ENCODE results near the gene FKBP6.
"Not testable (repeated sequence)": the region's sequence is repeated elsewhere in the genome, so short reads cannot be mapped to it uniquely, and the experiment has no call there.

The FKBP6 gene

DNA sequence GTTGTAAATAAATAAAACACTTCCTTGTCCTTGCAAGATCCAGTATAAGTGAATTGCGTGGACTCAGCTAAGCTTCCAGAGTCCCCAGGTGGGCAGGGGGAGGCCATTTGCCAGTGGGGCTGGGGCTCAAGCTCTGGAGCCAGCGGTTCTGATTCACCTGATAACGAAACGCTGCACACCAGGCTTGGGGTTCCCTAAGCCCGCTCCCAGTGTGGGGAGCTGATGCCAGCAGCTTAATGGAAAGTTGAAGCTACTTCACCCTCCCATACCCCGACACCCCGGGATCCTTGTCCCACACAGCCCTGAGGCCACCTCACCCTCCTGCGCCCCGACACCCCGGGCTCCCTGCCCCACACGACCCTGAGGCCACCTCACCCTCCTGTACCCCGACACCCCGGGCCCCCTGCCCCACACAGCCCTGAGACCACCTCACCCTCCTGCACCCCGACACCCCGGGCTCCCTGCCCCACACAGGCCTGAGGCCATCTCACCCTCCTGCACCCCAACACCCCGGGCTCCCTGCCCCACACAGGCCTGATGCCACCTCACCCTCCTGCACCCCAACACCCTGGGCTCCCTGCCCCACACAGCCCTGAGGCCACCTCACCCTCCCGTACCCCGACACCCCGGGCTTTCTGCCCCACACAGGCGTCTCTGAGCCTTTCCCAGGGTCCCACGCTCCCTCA is 30.8 kb downstream of the FKBP6 start:
- DNase-seq, result no peak

GRCh38 chr7:73359306-73359705 is 31.3 kb downstream of the FKBP6 start:
- DNase-seq, result no peak

GRCh38 chr7:73359746-73360375 is 31.9 kb downstream of the FKBP6 start:
- no peak for DNase-seq

GRCh38 chr7:73360590-73360989 is 32.6 kb downstream of the FKBP6 start:
- DNase-seq, result not testable (repeated sequence)

- DNase-seq, result no peak
These were observed 35.5 kb downstream of the FKBP6 start for GRCh38 chr7:73363225-73364005.

DNA sequence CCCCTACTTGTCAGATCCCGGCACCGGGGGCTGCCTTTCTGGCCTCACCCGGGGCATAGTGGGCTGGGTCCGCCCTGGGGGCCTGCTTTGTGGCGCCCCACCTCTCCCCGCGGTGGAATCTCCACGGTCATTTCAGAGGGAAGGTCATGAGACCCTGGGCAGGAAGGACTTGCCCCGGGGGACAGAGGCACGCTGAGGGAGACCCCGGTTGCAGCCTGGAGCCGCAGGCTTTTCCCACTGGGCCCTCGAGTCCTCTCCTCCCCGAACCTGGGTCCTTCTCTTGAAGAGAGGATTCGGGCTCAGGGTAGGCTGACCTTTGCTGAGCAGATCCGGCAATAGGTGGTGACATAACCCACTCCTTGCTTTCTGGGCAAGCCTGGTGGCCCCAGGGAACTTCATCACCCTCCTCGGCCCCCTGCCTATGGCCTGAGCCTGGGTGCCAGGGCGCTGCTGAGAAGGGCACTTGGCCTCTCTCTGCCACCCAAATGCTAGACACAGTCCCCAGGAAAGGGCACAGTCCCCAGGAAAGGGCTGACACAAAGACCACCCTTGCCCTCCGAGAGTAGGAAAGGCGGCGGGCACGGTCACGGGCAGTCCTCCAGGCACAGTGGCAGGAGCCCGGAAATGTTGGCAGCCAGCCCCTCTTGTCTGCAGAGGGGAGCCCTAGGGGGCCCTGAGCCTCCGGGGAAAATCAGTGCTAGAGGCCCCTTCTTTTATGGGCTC is 36.2 kb downstream of the FKBP6 start:
- no peak for DNase-seq

GRCh38 chr7:73366127-73366526 is 38.2 kb downstream of the FKBP6 start:
- no peak for DNase-seq

- no peak for DNase-seq
These were observed 39.0 kb downstream of the FKBP6 start for GRCh38 chr7:73366990-73367389.

DNA sequence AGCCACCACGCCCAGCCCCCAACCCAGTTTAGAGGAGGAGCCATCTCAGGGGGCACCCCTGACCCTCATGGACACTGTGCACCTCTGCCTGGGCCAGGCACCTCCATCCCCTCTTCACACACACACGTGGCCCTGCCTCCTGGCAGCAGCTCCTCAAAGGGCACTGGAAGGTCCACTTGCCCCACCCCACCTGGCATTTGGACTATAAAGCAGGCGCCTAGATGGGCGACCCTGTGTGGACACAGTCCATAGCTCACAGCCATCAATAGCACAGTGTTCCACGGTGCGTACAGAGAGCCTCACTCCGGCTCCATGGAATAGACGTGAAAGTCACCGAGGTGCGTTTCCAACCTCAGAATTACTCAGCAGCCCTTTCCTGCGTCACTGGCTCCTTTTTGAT is 41.0 kb downstream of the FKBP6 start:
- DNase-seq, result no peak

DNA sequence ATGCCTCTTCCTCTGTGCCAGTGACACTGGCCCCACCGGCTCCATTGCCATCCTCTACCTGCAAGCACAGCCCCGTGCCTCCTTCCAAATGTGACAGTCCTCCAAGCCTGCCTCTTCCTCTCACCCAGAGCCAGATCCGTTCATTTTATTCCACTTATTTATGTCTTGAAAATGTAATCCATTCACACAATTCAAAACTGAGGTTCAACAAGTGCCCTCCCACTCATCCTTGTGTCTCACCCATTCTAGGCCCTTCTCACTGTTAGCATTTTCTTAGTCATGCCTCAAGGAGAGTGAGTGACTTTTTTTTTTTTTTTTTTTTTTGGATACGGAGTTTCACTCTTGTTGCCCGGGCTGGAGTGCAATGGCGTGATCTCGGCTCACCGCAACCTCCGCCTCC is 41.7 kb downstream of the FKBP6 start:
- DNase-seq, result no peak

DNA sequence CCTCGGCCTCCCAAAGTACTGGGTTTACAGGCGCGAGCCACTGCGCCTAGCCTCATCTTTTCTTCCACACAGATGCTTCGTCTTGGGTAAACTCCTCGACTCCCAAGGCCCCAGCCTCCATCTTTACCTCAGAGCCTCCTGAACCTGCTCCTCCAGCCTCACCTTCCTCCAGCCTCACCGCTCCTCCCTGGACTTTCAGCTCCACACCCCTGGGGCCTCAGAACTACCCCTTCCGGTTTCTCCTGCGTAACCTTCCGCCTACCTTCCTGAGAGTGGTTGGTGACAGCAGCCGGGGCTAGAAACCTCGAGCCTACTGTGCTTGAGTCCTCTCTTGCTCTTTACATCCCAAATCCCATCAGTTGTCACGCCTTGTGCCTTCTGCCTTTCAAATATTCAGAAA is 45.8 kb downstream of the FKBP6 start:
- no peak for DNase-seq

DNA sequence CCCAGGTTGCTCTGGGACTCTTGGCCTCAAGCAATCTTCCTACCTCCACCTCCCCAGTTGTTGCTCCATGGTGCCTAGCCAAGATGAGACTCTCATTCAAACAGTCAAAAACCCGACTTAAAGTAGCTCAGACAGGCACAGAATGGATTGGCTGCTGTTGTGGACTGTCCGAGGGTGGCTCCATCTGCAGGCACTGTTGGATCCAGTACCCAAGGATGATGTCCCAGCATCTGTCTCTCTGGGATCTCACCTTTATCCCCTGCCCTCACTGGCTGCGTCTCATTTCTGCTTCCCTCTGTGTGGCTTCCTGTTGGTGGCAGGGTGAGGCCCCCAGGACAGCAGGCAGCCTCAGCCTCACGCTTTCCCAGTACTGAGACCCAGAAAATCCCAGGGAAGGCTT is 48.3 kb downstream of the FKBP6 start:
- DNase-seq, result not testable (repeated sequence)

DNA sequence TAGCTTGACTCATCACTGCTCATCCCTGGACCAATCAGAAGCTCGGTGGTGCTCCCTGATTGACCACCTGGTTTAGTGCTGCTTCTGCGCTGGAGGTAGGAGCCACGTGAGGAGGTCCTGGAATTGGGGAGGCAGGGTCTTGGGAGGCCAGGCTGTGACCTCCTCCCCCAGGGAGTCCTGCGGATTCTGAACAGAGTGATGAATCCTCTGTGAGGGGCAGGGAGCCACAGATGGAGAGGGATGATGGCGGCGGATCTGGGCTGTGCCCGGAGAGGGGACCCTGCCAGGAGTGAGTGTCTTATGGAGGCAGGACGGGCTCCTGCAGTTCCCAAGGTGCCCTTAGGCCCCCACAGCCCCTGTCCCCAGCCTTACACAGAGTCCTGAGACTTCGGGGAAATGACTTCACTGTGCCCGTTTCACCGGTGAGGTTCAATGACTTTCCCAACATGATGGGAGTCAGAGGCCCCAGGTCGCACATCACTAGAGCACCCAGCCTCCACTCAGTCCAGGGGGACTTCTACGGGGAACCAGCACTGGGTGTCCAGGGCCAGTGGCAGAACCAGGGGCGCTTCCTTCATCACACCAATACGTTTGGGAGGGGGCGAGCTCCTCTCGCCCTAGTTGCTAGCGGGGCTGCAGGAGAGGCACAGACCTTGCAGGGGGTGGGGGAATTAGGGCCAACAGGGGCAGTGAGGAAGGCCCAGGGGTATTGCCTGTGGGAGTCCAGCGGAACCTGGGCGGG is 48.9 kb downstream of the FKBP6 start:
- DNase-seq, result no peak

DNA sequence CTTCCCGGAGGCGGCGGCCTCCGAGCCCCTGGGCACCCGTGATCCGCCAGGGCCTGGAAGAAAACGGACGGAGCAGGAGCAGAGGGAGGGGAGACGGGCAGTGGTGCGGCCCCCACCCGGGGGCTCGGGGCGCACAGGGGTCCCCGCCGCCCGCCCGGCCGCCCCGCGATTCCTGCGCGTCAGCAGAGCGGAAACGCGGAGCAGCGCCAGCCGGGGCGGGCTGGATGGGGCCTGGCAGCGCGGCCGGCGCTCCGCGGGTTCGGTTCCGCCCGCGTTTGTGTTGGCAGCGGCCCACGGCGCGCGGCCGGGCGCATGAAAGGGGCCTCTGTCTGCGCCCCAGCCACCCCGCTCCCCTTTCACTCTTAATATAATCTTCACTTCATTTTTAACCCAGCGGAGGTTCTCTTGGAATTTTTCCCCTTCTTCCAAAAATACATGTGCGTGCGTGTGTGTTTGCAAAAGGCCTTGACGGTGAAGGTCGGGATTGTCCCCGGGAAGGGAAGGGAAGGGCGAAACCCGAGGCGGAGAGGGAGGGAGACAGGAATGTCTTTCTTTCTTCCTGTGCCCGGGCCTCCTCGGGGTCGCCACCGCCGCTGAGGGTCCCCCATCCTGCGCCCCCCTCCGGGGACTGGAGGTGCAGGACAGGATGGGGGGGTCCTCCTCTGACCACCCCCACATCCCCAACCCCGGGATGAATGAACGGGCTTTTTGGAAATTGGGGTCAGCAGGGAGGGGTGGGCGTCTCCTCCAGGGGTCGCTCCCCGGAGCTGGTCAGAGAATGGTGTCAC is 49.6 kb downstream of the FKBP6 start:
- not testable (repeated sequence) for DNase-seq

GRCh38 chr7:73382934-73383503 is 55.1 kb downstream of the FKBP6 start:
- no peak for DNase-seq

DNA sequence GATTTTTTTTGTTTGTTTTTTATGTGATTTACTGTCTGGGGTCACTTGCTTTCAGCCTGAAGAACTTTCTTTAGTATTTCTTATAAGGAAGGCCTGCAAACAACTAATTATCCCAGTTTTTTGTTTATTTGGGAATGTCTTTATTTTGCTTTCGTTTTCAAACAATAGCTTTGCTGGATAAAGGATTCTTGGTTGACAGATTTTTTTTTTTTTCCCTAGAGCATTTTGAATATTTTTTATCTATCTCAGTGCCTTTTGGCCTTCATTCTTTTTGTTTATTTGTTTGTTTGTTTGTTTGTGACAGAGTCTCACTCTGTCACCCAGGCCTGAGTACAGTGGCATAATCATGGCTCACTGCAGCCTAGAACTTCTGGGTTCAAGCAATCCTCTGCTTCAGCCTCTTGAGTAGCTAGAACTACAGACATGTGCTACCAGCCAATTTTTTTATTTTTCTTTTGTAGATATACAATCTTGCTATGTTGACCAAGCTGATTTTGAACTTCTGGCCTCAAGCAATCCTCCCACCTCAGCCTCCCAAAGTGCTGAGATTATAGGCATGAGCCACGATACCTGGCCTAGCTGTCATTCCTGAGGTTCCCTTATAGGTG is 59.4 kb downstream of the FKBP6 start:
- no peak for DNase-seq

- no peak for DNase-seq
These were observed 60.0 kb downstream of the FKBP6 start for GRCh38 chr7:73387908-73388414.

DNA sequence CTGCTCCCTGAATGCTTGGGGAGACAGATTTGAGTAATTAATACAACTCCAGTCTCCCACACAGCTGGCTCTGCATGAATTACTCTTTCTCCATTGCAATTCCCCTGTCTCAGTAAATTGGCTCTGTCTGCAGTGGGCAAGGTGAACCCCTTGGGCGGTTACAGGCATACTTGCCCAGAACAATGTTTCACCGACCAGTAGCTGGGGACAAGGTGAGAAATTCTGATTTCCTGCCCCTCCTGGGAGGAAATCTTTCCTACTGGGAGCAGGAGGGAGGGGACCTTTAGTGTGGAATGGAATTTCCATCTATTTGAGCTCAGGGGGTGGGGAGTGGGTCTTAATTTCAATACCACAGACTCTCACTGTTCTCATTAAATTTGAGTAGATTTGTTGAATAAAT is 63.4 kb downstream of the FKBP6 start:
- no peak for DNase-seq

DNA sequence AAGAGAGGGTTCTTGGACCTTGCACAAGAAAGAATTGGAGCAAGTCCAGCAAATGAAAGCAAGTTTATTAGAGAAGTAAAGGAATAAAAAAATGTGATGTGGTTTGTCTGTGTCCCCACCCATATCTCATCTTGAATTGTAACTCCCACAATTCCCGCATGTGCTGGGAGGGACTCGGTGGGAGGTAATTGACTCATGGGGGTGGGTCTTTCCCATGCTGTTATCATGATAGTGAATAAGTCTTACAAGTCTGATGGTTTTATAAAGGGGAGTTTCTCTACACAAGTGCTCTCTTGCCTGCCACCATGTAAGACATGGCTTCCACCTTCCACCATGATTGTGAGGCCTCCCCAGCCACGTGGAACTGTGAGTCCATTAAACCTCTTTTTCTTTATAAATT is 66.5 kb downstream of the FKBP6 start:
- no peak for DNase-seq

All from HCEC 1CT (cell line).